ENCODE results near the gene PAN2. TPM values are rescaled to one million over a fixed set of nuclear protein-coding genes. Genes with fewer than 3 reads are reported as not detected.
A peak's percentile ranks its signal among the peaks of the same experiment; 100 is the strongest.
"Not testable (repeated sequence)": the region's sequence is repeated elsewhere in the genome, so short reads cannot be mapped to it uniquely, and the experiment has no call there.

The PAN2 gene
- total and polyA plus RNA-seq, 2 experiments from 2014 or later: 63.1 to 72.7 TPM

- Histone ChIP-seq H3K9me3 (ENCODE audit: low read depth) (no peaks in the 10 kb centered on the region), H3K27ac (no peak overlapping the region), H3K27me3 (no peaks in the 10 kb centered on the region), H3K4me3 (no peak overlapping the region), H3K4me1 (ENCODE audit: low read depth) (no peaks in the 10 kb centered on the region), H3K36me3 (peaks cover 43% of the 10 kb centered on the region)
- no peak for TF ChIP-seq CTCF (IDR thresholded peaks at IDR 0.05; ENCODE audit: low read depth, low read length)
- no peak for DNase-seq (ENCODE audit: low read depth in 1 of 2, low spot score in 1 of 2)
Measured at GRCh38 chr12:56348776-56349175, 15.0 kb upstream of the PAN2 start.

GRCh38 chr12:56347255-56347654 lies 13.5 kb upstream of the PAN2 start:
- peaks cover 47% of the 10 kb centered on the region for H3K36me3 ChIP-seq
- not testable (repeated sequence) for H3K27me3 ChIP-seq

GRCh38 chr12:56346675-56347074 lies 12.9 kb upstream of the PAN2 start:
- Histone ChIP-seq H3K27ac (no peak overlapping the region), H3K4me1 (ENCODE audit: low read depth) (no peaks in the 10 kb centered on the region), H3K27me3 (no peaks in the 10 kb centered on the region), H3K36me3 (peaks cover 46% of the 10 kb centered on the region), H3K9me3 (ENCODE audit: low read depth) (no peaks in the 10 kb centered on the region), H3K4me3 (no peak overlapping the region)
- DNase-seq (ENCODE audit: low read depth in 1 of 2, low spot score in 1 of 2): no peak
- TF ChIP-seq CTCF (IDR thresholded peaks at IDR 0.05; ENCODE audit: low read depth, low read length): no peak

More at GRCh38 chr12:56347255-56347654, 13.5 kb upstream of the PAN2 start:
- not testable (repeated sequence) for H3K4me3 ChIP-seq; H3K4me1 ChIP-seq (ENCODE audit: low read depth); H3K27ac ChIP-seq; H3K9me3 ChIP-seq (ENCODE audit: low read depth); DNase-seq (ENCODE audit: low read depth in 1 of 2, low spot score in 1 of 2)

- H3K4me1 ChIP-seq (ENCODE audit: low read depth); H3K27me3 ChIP-seq; H3K9me3 ChIP-seq (ENCODE audit: low read depth); H3K27ac ChIP-seq; H3K4me3 ChIP-seq; DNase-seq (ENCODE audit: low read depth in 1 of 2, low spot score in 1 of 2): not testable (repeated sequence)
- peaks cover 23% of the 10 kb centered on the region for H3K36me3 ChIP-seq
Measured at GRCh38 chr12:56342290-56342689, 8.5 kb upstream of the PAN2 start.

- Histone ChIP-seq H3K9me3 (ENCODE audit: low read depth) (no peaks in the 10 kb centered on the region), H3K4me1 (ENCODE audit: low read depth) (no peaks in the 10 kb centered on the region), H3K4me3 (no peak overlapping the region), H3K27ac (peak overlapping the region; percentile 39), H3K27me3 (no peaks in the 10 kb centered on the region), H3K36me3 (peaks cover 23% of the 10 kb centered on the region)
- DNase-seq (ENCODE audit: low read depth in 1 of 2, low spot score in 1 of 2): no peak
- no peak for TF ChIP-seq CTCF (IDR thresholded peaks at IDR 0.05; ENCODE audit: low read depth, low read length)
Measured at GRCh38 chr12:56341616-56342015, 7.8 kb upstream of the PAN2 start.

- no peak overlapping the region for H3K27ac ChIP-seq
- H3K9me3 ChIP-seq (ENCODE audit: low read depth): no peaks in the 10 kb centered on the region
- peaks cover 13% of the 10 kb centered on the region for H3K36me3 ChIP-seq
- H3K4me3 ChIP-seq: no peak overlapping the region
- no peaks in the 10 kb centered on the region for H3K27me3 ChIP-seq
- no peak for DNase-seq (ENCODE audit: low read depth in 1 of 2, low spot score in 1 of 2)
- no peak for TF ChIP-seq CTCF (IDR thresholded peaks at IDR 0.05; ENCODE audit: low read depth, low read length)
- no peaks in the 10 kb centered on the region for H3K4me1 ChIP-seq (ENCODE audit: low read depth)
Measured at GRCh38 chr12:56339158-56339422, 5.3 kb upstream of the PAN2 start.

Data from cardiac muscle cell (in vitro differentiated cells and primary cell).